GM21786 (cell line): ENCODE data around the gene SPINT2.

Experiments used
- ATAC-seq: cut with Tn5 transposase; IDR thresholded peaks from one replicate; pipeline ENCODE4 v1.9.1; 2021; ENCODE audit not compliant: unreplicated experiment

The SPINT2 gene

GRCh38 chr19:38267761-38268483 lies 3.5 kb downstream of the SPINT2 start:
- ATAC-seq, result no peak

GRCh38 chr19:38268539-38268938 lies 4.2 kb downstream of the SPINT2 start:
- ATAC-seq, result no peak

- ATAC-seq, result no peak
Observed at GRCh38 chr19:38270587-38271167, 6.3 kb downstream of the SPINT2 start.

GRCh38 chr19:38273499-38273898 lies 9.1 kb downstream of the SPINT2 start:
- no peak for ATAC-seq

- ATAC-seq, result no peak
Observed at GRCh38 chr19:38274739-38275138, 10.4 kb downstream of the SPINT2 start.

DNA sequence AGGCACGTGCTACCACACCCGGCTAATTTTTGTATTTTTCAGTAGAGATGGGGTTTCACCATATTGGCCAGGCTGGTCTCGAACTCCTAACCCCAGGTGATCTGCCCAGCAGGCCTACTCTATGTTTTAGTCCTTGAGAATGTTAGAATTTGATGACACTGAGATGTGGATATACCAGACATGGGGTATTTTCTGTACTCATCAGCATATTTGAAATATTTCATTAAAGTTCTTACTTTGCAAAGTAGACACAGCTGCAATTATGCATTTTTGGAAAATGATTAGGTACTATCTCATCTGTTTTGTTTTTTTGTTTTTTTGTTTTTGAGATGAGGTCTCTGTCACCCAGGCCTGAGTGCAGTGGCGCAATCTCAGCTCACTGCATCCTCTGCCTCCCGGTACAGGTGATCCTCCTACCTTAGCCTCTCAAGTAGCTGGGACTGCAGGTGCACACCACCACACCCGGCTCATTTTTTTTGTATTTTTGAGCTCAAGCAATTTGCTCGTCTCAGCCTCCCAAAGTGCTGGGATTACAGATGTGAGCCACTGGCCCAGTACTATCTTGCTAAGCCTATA lies 12.7 kb downstream of the SPINT2 start:
- ATAC-seq, result no peak

- no peak for ATAC-seq
Observed at GRCh38 chr19:38277549-38277948, 13.2 kb downstream of the SPINT2 start.

GRCh38 chr19:38277969-38278680 lies 13.8 kb downstream of the SPINT2 start:
- ATAC-seq, result no peak

GRCh38 chr19:38278751-38279150 lies 14.4 kb downstream of the SPINT2 start:
- ATAC-seq, result no peak

- ATAC-seq, result no peak
Observed at GRCh38 chr19:38280030-38280921, 15.9 kb downstream of the SPINT2 start.

GRCh38 chr19:38281811-38282566 lies 17.6 kb downstream of the SPINT2 start:
- no peak for ATAC-seq

DNA sequence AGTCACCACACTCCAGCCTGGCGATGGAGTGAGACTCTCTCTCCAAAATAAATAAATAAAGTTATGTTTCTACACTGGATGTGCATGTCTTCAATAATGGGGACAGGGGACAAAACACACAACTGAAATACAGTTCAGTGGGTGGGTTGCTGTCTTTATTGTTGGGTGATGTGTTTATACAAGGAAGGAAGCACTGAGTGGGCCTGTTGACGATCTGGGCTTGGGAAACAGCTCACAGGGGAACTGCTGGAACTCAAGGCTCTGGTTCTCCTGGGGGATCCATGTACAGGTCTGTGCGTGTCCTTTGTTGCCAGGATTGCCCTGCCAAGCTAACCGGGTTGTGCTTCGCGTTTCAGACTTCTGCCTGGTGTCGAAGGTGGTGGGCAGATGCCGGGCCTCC lies 18.9 kb downstream of the SPINT2 start:
- ATAC-seq, result no peak

DNA sequence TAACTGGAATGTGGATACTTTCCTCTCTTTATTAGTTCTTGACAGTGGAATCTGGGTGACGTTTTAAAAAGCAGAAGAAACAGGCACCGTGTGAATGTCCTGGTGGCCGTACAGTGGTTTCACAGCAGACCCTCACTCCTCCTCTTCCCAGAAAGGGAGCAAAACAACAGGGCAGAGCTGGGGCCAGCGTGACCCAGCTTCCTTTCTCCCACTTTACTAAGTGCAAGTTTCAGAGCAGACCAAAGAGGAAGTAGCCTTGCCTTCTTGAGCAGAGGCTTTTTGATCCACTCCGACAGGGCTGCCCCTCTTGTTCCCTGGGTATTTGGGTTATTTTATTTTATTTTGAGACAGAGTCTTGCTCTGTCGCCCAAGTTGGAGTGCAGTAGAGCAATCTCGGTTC lies 20.0 kb downstream of the SPINT2 start:
- no peak for ATAC-seq

DNA sequence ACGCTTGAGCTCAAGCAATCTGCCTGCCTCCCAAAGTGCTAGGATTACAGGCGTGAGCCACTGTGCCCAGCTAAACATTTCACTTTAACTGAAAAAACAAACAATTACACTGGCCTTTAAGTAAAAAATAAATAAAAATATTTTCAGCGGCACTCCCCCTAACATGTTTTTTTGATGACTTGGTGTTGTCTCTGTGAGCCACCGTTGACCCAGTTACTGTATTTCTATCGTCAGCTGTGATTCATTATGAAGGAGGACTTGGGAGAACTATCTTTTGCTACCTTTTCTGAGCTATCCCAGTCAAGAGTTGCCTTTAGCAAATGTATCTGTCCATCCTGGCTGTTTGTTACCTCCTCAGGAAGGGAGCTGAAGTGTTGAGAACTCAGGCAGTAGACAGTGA lies 21.2 kb downstream of the SPINT2 start:
- ATAC-seq, result no peak

DNA sequence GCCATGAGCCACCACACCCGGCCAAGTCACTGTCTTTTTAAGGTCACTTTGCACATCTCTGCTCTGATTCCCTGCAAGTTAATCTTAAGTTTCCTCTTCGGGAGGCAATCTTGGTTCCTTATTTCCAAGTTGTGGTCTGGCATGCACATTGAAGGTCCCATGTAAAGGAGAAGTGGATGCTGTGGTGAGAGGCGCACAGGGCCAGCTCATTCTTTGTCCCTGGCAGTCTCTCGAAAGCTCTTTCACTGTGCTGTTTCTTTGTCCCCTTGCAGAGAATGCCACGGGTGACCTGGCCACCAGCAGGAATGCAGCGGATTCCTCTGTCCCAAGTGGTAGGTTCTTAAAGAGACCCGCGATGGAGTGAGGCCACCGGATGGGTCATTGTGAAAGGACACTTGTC lies 23.2 kb downstream of the SPINT2 start:
- no peak for ATAC-seq

DNA sequence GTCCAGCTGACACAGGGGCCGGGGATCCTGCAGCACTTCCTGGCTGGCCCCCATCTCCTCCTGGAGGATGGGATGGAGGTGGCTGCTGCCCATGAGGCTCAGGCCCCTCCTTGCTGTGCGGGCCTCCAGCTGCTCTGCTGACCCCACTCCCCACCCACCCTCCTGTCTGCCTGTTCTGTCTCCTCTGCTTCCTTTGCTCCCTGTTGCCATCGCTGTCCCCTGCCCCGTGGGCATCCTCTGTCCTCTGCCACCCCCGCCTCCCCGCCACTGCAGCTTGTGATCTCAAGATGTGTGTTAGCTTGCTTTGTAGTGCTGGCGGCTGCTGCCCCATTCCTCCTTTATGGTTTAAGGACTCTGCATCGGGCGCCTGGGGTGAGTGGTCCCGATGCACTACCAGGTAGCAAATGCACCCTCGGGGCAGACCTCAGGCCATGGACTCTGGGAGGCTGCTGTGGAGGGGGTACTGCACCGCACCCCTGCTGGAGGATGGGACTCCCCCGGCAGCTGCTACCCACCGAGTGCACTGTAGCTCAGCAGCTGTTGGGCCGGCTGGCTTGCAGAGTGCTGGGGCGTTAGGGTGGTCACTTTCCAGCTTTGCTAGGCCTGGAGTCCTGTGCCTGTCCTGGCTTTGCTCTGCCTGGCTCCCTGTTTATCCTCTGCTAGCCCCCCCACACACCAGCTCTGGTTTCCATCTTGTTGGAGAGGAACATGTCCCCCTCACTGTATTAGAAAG lies 23.9 kb downstream of the SPINT2 start:
- ATAC-seq, result no peak

DNA sequence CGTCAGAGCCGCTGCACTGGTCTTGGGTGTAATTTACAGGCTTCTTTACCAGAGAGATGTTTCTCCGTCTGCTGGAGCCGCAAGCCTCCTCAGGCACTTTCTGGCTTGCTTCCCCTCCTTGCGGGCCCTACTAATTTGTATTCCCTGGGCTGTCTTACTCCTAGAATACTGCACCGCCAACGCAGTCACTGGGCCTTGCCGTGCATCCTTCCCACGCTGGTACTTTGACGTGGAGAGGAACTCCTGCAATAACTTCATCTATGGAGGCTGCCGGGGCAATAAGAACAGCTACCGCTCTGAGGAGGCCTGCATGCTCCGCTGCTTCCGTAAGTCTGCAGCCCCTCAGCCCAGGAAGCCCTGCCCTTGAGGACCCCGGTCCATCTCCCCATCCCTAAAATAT lies 25.6 kb downstream of the SPINT2 start:
- no peak for ATAC-seq

DNA sequence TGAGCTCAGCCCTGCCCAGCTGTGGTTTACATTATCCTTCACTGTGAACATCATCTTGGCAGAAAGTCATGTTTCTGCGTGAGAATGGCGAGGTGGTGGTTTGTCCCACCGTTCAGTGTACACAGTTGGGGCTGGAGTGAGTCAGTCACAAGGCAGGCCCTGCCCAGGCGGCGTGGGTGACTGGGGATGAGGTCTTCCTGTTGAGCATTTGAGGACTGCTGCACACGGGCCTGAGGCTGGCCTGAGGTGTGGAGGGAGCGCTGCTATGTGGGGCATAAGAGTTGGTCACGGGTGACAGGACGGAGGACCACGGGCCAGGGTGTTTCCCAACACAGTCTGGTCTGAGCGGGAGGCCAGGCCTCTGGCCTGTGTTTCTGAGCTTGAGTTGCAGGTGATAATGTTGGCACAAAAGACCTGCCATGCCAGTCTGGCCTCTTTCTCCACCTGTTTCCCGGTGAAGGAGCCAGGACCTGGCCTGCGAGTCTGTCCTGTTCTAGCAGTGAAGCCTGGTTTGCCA lies 26.3 kb downstream of the SPINT2 start:
- ATAC-seq, result no peak

- ATAC-seq, result no peak
Observed at GRCh38 chr19:38291855-38292254, 27.5 kb downstream of the SPINT2 start.
